ENCODE data around the gene CELF1. TPM values are rescaled to one million over a fixed set of nuclear protein-coding genes. Genes with fewer than 3 reads are reported as not detected.

Gene CELF1
- total and polyA plus RNA-seq, 2 of the 13 experiments (the other 11 are each of a cell fraction or from before 2014, with no cell fraction given): 69.0 to 80.1 TPM

GRCh38 chr11:47435687-47436086, 117.2 kb downstream of the CELF1 start (continued):
- no peak for TF ChIP-seq ZSCAN9 (CRISPR knock-in tag; IDR thresholded peaks at IDR 0.05; ENCODE audit: borderline replicate concordance)
- no peak for TF ChIP-seq ATM (IDR thresholded peaks at IDR 0.05; ENCODE audit: borderline replicate concordance)
- TF ChIP-seq, protein P1, sequence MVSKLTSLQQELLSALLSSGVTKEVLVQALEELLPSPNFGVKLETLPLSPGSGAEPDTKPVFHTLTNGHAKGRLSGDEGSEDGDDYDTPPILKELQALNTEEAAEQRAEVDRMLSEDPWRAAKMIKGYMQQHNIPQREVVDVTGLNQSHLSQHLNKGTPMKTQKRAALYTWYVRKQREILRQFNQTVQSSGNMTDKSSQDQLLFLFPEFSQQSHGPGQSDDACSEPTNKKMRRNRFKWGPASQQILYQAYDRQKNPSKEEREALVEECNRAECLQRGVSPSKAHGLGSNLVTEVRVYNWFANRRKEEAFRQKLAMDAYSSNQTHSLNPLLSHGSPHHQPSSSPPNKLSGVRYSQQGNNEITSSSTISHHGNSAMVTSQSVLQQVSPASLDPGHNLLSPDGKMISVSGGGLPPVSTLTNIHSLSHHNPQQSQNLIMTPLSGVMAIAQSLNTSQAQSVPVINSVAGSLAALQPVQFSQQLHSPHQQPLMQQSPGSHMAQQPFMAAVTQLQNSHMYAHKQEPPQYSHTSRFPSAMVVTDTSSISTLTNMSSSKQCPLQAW (CRISPR knock-in tag; IDR thresholded peaks at IDR 0.05): 0 out of 2 replicates have a peak, but pooled peaks have one; percentile 46
- TF ChIP-seq MZF1 (CRISPR knock-in tag; IDR thresholded peaks at IDR 0.05; ENCODE audit: borderline replicate concordance): no peak
- TF ChIP-seq CHD4 (IDR thresholded peaks at IDR 0.05; ENCODE audit: borderline replicate concordance, low read length): no peak
- TF ChIP-seq, protein P2, sequence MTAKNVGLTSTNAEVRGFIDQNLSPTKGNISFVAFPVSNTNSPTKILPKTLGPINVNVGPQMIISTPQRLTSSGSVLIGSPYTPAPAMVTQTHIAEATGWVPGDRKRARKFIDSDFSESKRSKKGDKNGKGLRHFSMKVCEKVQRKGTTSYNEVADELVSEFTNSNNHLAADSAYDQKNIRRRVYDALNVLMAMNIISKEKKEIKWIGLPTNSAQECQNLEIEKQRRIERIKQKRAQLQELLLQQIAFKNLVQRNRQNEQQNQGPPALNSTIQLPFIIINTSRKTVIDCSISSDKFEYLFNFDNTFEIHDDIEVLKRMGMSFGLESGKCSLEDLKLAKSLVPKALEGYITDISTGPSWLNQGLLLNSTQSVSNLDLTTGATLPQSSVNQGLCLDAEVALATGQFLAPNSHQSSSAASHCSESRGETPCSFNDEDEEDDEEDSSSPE (CRISPR knock-in tag; IDR thresholded peaks at IDR 0.05): no peak
- peak; percentile 70 for TF ChIP-seq TFE3 (CRISPR knock-in tag; IDR thresholded peaks at IDR 0.05)
- 0 out of 2 replicates have a peak, but pooled peaks have one; percentile 44 for TF ChIP-seq DPF2 (CRISPR knock-in tag; IDR thresholded peaks at IDR 0.05; ENCODE audit: borderline replicate concordance, low read depth)
- TF ChIP-seq MAF1 (CRISPR knock-in tag; IDR thresholded peaks at IDR 0.05; ENCODE audit: borderline replicate concordance): no peak
- TF ChIP-seq CREBL2 (CRISPR knock-in tag; IDR thresholded peaks at IDR 0.05; ENCODE audit: borderline replicate concordance): no peak
- TF ChIP-seq ZNF205 (CRISPR knock-in tag; IDR thresholded peaks at IDR 0.05): no peak; the same call in 1 of the 2 replicates
- no peak for TF ChIP-seq PCBP1 (IDR thresholded peaks at IDR 0.05; ENCODE audit: borderline replicate concordance, low read depth, low read length)
- TF ChIP-seq ZNF577 (CRISPR knock-in tag; IDR thresholded peaks at IDR 0.05; ENCODE audit: borderline replicate concordance, low read depth): no peak
- TF ChIP-seq NR2F6 (IDR thresholded peaks at IDR 0.05): peak; percentile 95
- peak; percentile 95 for TF ChIP-seq NR2F6 (CRISPR knock-in tag; IDR thresholded peaks at IDR 0.05)
- TF ChIP-seq, protein P3, sequence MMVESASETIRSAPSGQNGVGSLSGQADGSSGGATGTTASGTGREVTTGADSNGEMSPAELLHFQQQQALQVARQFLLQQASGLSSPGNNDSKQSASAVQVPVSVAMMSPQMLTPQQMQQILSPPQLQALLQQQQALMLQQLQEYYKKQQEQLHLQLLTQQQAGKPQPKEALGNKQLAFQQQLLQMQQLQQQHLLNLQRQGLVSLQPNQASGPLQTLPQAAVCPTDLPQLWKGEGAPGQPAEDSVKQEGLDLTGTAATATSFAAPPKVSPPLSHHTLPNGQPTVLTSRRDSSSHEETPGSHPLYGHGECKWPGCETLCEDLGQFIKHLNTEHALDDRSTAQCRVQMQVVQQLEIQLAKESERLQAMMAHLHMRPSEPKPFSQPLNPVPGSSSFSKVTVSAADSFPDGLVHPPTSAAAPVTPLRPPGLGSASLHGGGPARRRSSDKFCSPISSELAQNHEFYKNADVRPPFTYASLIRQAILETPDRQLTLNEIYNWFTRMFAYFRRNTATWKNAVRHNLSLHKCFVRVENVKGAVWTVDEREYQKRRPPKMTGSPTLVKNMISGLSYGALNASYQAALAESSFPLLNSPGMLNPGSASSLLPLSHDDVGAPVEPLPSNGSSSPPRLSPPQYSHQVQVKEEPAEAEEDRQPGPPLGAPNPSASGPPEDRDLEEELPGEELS (CRISPR knock-in tag; IDR thresholded peaks at IDR 0.05): 0 out of 2 replicates have a peak, but pooled peaks have one; percentile 33
- TF ChIP-seq, protein P4, sequence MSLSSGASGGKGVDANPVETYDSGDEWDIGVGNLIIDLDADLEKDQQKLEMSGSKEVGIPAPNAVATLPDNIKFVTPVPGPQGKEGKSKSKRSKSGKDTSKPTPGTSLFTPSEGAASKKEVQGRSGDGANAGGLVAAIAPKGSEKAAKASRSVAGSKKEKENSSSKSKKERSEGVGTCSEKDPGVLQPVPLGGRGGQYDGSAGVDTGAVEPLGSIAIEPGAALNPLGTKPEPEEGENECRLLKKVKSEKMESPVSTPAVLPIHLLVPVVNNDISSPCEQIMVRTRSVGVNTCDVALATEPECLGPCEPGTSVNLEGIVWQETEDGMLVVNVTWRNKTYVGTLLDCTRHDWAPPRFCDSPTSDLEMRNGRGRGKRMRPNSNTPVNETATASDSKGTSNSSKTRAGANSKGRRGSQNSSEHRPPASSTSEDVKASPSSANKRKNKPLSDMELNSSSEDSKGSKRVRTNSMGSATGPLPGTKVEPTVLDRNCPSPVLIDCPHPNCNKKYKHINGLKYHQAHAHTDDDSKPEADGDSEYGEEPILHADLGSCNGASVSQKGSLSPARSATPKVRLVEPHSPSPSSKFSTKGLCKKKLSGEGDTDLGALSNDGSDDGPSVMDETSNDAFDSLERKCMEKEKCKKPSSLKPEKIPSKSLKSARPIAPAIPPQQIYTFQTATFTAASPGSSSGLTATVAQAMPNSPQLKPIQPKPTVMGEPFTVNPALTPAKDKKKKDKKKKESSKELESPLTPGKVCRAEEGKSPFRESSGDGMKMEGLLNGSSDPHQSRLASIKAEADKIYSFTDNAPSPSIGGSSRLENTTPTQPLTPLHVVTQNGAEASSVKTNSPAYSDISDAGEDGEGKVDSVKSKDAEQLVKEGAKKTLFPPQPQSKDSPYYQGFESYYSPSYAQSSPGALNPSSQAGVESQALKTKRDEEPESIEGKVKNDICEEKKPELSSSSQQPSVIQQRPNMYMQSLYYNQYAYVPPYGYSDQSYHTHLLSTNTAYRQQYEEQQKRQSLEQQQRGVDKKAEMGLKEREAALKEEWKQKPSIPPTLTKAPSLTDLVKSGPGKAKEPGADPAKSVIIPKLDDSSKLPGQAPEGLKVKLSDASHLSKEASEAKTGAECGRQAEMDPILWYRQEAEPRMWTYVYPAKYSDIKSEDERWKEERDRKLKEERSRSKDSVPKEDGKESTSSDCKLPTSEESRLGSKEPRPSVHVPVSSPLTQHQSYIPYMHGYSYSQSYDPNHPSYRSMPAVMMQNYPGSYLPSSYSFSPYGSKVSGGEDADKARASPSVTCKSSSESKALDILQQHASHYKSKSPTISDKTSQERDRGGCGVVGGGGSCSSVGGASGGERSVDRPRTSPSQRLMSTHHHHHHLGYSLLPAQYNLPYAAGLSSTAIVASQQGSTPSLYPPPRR (CRISPR knock-in tag; IDR thresholded peaks at IDR 0.05; ENCODE audit: borderline replicate concordance): peak; percentile 56; the same call in 1 of the 2 replicates
- no peak for TF ChIP-seq MXD1 (CRISPR knock-in tag; IDR thresholded peaks at IDR 0.05)
